Renal pelvis (tissue), 4 donors: Measurements from ENCODE around the gene BRINP3. TPM values are rescaled to one million over a fixed set of nuclear protein-coding genes. Genes with fewer than 3 reads are reported as not detected.
"Not testable (repeated sequence)": the region's sequence is repeated elsewhere in the genome, so short reads cannot be mapped to it uniquely, and the experiment has no call there.

Experiments used
- DNase-seq: peaks from one replicate; pipeline ENCODE4 v3.0.0-alpha.2; 2013
- polyA plus RNA-seq, 3 donors: library from polyadenylated mRNA; unstranded; fragments of 120-200 nt; gene quantifications; one replicate each; pipeline ENCODE4 v1.2.1, GENCODE V29; 2013; ENCODE audit not compliant: insufficient read length in 3 of 3

Gene BRINP3
- polyA plus RNA-seq, 3 donors = 3.9 to 6.4 (median 4.2) TPM

GRCh38 chr1:190183588-190183987 is 294.1 kb downstream of the BRINP3 start:
- no peak for DNase-seq

DNA sequence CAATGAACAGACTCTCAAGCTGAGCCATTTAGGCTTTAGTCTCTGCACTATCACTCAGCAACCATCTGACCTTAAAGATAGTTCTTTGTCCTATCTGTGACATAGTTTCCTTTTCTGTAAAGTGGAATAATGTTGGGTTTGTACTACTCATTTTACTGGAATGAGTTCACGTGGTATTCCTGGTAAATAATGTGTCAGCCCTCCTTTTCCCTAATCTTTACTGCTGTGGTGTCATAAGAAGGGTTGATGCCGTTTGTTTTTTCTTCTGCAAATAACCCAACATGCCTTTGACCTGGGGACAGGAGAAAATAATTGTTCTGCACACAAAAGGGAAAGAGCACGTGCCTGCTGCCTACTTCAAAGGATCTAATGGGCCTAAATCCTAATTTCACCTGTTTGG is 297.8 kb downstream of the BRINP3 start:
- no peak for DNase-seq

DNA sequence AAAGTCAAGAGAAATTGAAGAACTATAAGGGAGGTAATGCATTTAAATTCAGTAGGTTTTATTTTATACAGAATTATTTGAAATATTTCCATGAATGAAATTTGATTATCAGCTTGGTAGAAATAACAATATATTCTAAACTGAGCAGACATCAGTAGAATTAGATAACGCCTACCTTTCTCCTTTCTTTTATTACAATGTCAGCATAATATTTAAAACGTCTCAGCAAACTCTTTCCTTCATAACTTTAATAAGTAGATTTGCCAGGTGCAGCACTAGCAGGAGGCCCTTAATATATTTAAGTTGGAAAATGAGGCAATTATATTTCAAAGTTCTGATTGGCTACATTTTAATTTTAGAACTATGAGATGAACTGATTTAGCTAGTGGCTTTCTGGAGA is 298.8 kb downstream of the BRINP3 start:
- DNase-seq = no peak

DNA sequence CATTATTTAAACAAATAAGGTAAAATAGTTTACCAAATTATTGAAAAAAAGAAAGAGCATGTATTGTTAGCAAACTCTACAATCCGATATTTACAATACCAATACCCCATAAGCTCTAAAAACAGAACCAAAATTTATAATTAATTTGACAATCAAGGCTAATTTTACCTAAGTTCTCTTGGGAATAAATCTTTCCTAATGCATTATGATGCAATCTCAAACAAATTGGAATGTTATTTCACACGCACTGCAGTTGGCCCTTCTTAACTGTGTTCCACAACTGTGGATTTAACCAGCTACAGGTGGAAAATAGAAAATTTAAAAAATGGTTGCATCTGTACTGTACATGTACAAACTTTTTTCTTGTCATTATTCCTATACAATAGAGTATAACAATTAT is 300.1 kb downstream of the BRINP3 start:
- DNase-seq = no peak

- DNase-seq = no peak
These were observed 300.9 kb downstream of the BRINP3 start for GRCh38 chr1:190176776-190177175.

DNA sequence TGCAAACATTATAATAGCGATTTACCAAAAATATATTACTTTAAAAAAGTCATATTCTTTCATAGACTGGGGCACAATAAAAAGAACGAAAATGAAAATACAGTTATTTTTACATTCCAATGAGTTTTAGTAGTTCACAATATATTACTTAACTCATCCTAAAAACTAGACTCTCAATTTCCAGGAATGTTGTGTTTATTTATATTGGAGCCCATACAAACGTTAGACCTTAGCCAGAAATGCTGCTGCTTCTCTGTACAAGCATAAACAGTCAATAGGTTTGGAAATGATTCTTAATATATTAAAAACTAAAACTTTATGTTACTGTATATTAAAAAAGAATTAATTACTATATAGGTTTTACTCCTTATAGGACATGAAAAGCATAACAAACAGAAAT is 302.3 kb downstream of the BRINP3 start:
- no peak for DNase-seq

- no peak for DNase-seq
These were observed 304.8 kb downstream of the BRINP3 start for GRCh38 chr1:190172651-190173430.

GRCh38 chr1:190170321-190170720 is 307.3 kb downstream of the BRINP3 start:
- DNase-seq = no peak

DNA sequence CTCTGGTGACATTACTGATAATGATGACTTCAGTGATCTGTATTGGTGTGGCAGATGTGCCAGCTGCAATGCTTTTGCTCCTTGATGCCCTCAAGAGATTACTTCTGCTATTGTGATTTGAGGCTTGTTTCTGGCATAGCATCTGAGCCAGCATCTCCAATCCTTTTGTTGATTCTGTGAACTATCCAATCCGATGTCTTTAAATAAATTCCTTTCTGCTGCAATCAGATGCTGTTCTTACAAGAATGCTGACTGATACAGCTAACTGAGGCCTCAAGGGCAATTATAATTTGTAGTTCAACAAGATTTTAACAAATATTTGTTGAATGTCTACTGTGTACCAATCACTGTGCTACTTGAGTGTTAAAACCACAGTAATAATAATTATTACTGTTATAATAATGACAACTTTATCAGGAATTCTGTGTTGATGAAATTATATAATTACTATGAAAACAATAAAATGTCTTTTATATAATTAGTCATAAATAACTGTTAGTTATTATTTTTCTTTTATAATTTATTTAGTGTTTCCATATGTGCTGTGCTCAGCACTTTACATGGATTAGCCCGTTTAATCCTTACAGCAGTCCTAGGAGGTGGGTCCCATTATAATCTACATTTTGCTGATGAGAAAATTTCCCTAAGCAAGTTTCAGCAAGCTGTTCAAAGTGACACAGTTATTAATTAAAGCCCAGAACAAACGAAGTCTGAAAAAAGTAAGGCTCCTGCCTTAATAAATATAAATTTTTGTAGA is 308.2 kb downstream of the BRINP3 start:
- no peak for DNase-seq

- DNase-seq = no peak
These were observed 308.8 kb downstream of the BRINP3 start for GRCh38 chr1:190168893-190169280.

GRCh38 chr1:190168116-190168892 is 309.4 kb downstream of the BRINP3 start:
- DNase-seq = no peak

GRCh38 chr1:190159146-190159545 is 318.5 kb downstream of the BRINP3 start:
- no peak for DNase-seq

DNA sequence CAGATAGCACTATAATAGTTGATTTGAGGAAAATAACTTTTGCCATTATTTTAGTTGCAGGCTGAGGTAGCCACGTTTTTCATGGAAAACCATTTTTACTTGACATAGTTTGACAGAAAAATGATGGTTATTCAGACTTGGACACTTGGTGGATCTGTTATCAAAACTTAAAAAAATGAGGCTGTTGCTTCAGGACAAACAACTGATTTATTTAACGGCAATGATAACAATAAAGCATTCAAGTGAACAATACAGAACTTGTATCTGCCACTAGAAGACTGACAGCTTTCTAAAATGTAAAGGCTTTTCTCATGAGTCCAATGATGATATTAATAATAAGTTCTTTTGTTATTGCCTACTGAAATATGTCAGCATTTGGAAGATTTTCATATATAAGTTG is 322.9 kb downstream of the BRINP3 start:
- DNase-seq = no peak

- DNase-seq = no peak
These were observed 330.0 kb downstream of the BRINP3 start for GRCh38 chr1:190147616-190148015.

GRCh38 chr1:190144650-190145049 is 333.0 kb downstream of the BRINP3 start:
- DNase-seq = no peak

DNA sequence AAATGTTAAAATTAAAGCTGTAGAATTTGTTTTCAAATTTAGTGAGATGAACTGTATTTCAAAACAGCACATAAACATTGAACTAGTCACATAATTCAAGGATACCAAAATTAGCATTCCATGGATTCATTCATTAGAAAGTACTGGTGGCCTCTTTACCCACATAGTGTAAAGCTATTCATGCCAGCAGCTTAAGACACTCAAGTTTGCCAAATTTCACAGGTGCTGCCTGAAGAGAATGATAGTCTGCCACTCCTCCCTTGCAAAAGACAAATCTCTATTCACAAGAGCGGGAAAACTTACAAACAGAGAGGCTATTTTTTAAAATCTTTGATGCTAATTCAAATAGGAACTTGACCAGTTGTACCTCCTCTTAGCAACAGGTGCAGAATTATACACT is 337.0 kb downstream of the BRINP3 start:
- DNase-seq = no peak

- DNase-seq = no peak
These were observed 339.0 kb downstream of the BRINP3 start for GRCh38 chr1:190138702-190139101.

DNA sequence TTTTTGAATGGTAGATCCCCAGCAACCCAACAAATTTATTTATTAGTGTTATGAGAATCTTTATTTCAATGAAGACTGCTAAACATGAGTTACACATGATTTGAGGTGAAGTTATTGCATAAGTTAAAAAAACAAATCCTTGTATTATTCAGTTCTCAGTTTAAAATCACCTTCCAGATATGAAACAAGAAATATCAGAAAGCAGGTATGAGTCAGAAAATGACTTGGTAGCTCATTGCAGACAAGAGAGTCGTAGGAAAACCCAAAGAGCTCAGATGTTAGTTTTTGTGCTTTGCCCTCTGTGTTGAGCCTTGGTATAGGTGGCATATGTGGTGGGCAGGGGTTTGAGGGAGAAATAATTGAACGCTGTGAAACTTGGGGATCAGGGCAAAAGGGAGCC is 339.4 kb downstream of the BRINP3 start:
- DNase-seq = no peak

GRCh38 chr1:190129366-190129765 is 348.3 kb downstream of the BRINP3 start:
- no peak for DNase-seq

DNA sequence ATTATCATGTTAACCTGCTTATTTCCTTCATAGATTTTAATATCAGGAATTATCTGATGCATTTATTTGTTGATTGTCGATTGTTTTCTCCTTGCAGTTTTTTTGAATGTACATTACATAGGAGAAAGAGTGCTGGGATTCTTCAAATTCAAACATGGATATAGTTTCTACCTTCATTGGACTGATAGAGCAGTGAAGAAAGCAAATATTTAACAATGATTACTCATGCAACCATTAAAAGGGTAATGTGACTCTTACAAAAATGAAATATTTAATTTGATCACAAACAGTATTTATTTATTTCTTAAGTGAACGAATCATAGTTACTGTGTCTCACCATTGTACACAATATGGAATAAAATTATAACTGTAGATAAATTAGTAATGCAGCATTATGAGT is 350.9 kb downstream of the BRINP3 start:
- DNase-seq = no peak

- no peak for DNase-seq
These were observed 353.6 kb downstream of the BRINP3 start for GRCh38 chr1:190124068-190124467.

DNA sequence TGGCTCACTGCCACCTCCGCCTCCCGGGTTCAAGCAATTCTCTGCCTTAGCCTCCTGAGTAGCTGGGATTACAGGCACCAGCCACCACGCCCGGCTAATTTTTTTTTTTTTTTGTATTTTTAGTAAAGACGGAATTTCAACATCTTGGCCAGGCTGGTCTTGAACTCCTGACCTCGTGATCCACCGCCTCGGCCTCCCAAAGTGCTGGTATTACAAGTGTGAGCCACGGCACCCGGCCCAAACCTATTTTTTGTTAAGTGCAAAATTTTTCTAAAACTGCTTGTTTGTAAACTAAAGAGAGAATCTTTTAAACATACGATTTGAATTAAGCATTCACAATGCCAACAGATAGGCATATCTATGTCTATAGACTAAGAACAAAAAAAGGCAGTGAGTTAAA is 357.1 kb downstream of the BRINP3 start:
- not testable (repeated sequence) for DNase-seq

- no peak for DNase-seq
These were observed 358.0 kb downstream of the BRINP3 start for GRCh38 chr1:190119683-190120082.
